NCI-H2029 treated with DMSO at 0.1 percent for 48 hours (cell line): Measurements from ENCODE around the gene SPATA22.
"Not testable (repeated sequence)": the region's sequence is repeated elsewhere in the genome, so short reads cannot be mapped to it uniquely, and the experiment has no call there.

ENCODE experiments used
- DNase-seq: peaks from one replicate; lab custom pipeline; 2025; lab: John Stamatoyannopoulos, UW

Gene SPATA22

GRCh38 chr17:3471599-3471998 is at the start of gene SPATA22:
Gene SPATA22 (minus strand): TSS chr17:3471819. CDS start chr17:3469325, 2,494 bp downstream.
- DNase-seq: no peak

DNA sequence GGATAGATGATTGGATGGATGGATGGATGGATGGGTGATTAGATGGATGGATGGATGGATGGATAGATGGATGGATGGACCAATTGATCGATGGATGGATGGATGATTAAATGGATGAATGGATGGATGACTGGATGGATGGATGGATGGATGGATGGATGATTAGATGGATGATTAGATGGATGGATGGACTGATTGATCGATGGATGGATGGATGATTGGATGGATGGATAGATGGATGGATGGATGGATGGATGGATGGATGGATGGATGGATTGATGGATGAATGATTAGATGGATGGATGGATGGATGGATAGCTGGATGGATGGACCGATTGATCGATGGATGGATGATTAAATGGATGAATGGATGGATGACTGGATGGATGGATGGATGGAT is 47.9 kb upstream of the SPATA22 start:
- DNase-seq: not testable (repeated sequence)

DNA sequence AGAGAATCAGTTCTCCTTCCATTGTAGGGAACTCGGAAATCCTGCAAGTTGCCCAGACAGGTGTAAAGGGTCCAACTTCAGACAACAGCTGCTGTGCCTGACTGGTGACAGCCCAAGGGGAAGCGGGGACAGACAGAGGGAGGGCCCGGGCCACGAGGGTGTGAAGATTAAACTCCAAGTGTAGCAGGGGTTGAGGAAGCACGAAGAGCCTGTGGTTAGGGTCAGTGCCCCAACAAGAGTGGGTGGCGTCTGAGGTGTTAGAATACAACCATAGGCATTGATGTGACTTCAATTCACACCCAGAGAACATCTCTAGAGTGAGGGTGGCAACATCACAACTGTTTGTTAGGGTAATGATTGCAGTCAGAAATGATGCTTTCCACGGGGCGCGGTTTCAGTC is 43.3 kb upstream of the SPATA22 start:
- DNase-seq: no peak

GRCh38 chr17:3514167-3514566 is 42.5 kb upstream of the SPATA22 start:
- DNase-seq: not testable (repeated sequence)

- no peak for DNase-seq
Measured at GRCh38 chr17:3513305-3514035, 41.9 kb upstream of the SPATA22 start.

DNA sequence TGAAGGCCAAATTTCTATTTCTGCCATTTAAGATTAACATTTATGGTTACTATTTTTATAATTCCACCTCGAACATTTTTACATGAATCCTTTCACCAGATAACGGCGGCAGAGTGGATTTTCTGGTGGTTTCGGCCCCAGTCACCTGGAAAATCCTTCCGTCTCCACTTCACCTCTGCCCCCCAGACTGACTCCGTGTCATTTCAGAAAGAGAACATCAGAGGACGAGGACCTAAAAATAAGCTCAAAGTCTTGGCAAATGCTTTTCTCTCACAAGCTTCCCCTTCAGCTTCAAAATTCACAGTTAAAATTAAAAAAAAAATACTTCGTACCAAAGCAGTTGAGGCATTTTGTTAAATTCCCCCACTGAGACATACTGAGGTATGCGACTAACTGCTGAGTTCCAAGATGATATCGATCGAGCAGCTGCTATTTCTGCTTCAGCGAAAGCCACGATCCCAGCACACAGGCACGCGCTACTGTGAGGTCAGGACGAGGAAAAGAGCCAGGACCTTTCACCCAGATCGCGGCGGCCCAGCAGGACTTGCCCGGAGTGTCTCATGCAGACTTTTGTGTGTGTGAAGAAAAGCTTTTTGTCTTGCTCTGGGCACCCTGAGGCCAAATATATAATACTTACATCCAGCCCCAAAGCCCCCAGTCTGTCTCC is 41.0 kb upstream of the SPATA22 start:
- DNase-seq: no peak

DNA sequence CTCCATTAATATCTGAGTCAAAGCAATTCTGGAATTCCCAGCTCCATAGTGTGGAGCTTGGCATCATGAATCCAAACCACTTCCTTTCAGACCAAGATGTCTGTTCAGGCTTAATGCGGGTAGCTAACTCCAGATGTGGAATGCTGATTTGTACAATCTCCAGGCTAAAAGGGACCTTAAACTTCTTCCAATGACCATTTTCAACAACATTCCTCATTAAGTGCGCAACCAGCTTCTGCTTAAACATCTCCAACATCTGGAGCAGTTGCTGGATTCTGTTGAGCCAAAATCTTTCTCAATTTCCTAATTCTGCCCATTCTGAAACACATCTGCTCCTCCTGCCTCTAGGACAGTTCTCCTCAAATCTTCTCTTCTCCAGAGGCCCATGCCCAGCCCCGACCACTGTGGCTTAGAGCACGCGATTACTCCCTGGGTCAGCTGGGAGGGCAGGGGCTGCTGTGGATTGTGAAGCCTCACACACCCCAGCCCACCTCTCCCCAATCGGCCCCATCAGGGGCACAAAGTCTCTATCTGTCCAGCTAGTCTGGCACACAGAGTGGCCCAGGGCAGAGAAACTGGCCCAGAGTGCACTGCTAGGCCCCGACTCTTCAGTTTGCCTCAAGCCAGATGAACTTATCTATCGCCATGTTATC is 40.4 kb upstream of the SPATA22 start:
- DNase-seq: no peak

- DNase-seq: no peak
Measured at GRCh38 chr17:3510090-3510489, 38.5 kb upstream of the SPATA22 start.

- DNase-seq: no peak
Measured at GRCh38 chr17:3507869-3508268, 36.2 kb upstream of the SPATA22 start.

DNA sequence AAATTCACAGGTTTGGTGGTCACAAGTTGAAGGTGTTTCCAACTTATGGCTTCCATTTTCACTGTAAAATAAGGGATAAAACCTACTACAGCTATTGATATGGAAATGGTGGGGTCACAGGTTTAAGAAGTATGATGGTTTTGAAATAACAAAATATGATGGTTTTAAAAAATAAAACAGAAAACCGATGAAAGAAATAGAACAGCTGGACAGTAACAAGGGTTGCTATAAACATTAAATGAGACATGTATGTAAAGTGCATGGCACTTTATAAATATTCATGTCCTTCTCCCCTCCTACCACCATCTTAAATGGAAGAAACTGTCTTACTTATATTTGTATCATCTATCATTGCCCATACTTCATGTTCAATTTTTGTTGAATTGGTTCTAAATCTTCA is 35.5 kb upstream of the SPATA22 start:
- no peak for DNase-seq

DNA sequence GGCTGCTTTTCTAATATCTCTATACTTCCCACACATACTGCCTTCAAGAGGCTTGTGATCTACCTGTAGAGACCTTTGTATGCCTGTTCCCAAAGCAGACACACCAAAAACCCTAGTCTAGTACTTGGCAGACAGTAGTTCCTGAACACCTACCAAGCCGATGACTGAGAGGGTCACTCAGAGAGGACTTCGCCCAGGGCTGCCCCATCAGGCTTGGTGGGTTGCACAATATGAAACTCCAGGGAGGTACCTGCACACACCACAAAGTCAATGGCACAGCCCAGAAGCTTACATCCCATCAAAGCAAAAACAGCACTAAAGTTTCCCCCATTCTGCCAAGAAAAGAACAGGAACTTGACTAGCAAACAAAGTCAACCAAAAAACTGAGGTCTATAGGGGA is 34.4 kb upstream of the SPATA22 start:
- DNase-seq: no peak

DNA sequence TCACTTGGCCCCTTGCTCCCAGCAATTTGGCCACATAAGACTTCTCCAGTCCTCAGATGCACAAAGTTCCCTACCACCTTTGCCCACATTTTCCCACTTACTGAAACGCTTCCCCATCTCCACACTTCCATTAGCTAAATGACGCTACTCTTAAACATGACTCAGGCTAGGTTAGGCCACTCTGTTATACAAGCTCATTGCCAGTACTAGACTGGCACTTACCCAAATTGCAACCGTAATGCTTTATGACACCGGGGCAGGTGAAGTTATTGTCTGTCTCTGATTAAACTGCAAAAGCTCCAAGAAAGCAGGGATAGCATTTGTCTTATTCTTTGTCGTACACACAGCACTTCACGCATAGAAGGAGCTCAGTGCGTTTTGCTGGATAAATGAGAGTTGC is 33.4 kb upstream of the SPATA22 start:
- DNase-seq: no peak

DNA sequence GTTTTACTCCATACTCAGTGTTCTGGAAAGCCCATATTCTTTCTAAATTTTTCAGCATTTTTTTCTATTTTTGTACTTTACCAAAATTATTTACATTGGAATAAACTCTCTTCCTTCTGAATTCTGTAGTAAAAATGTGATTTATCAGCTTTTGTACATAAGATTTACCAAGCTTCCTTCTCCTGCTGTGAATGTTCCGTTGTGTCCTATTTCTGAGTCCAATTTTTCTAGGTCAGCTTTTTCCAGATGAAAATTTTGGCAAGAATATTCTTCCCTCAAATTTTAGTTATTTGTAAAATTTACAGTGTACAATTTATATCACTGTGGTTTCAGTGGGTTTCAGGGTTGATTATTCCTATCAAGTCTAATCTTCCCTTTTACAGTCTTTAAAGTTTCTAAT is 31.7 kb upstream of the SPATA22 start:
- DNase-seq: no peak

DNA sequence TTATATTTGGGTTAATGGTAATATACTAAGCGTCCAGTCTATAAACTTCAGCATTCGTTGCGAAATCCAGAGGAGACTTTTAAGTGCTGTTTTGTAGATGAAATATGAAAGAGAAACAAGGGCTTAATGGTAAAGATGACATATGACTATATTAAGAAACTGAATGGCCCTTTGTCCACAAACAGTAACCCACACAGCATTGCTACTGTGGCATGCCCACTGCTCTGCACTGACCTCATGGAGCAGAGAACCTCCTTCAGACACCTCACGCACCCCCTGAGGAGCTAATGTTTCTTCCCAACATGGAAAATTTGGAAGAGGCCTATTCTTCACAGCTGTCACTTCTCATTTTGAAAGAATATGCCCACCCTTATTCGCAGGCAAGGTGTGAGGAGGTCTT is 30.8 kb upstream of the SPATA22 start:
- DNase-seq: no peak

GRCh38 chr17:3501344-3501743 is 29.7 kb upstream of the SPATA22 start:
- DNase-seq: no peak

- no peak for DNase-seq
Measured at GRCh38 chr17:3497101-3497500, 25.5 kb upstream of the SPATA22 start.

GRCh38 chr17:3485481-3486068 is 14.0 kb upstream of the SPATA22 start:
- DNase-seq: no peak

GRCh38 chr17:3482852-3483251 is 11.2 kb upstream of the SPATA22 start:
- no peak for DNase-seq

GRCh38 chr17:3479988-3480387 is 8.4 kb upstream of the SPATA22 start:
- DNase-seq: no peak

GRCh38 chr17:3475812-3476610 is 4.4 kb upstream of the SPATA22 start, which contains the start of gene ASPA:
Gene ASPA (plus strand): TSS chr17:3475997. CDS start chr17:3476160, 163 bp downstream.
- DNase-seq: no peak

- no peak for DNase-seq
Measured at GRCh38 chr17:3475251-3475685, 3.6 kb upstream of the SPATA22 start.

DNA sequence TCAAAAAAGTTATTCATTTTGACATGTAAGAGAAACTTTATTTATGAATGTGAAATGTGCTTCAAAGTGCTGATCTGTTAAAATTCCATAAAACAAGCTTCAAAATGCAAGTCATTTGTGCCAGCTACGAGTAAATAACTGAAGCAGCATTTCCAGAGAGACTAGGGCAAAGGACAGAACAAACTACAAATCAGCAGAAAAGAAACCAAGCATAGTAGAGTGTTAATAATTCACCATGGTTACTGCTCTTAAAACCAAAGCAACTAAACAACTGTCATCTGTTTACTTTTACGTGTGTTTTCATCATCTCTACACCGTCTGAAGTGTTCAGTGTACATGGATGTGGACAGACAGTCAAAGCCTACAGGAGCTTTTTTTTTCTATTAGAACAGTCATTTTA is 2.6 kb upstream of the SPATA22 start:
- DNase-seq: no peak
